HS-5 (cell line): ENCODE results near the gene HSPA9.

Experiments used
- DNase-seq: peaks from one replicate; pipeline ENCODE4 v3.0.0-alpha.2; 2012; ENCODE audit warnings: low read depth

HSPA9 gene

GRCh38 chr5:138595180-138595795 is 20.1 kb upstream of the HSPA9 start:
- DNase-seq: no peak

- DNase-seq: no peak
Measured at GRCh38 chr5:138594305-138595058, 19.3 kb upstream of the HSPA9 start.

- no peak for DNase-seq
Measured at GRCh38 chr5:138588013-138588788, 13.0 kb upstream of the HSPA9 start.

GRCh38 chr5:138585157-138585556 is 10.0 kb upstream of the HSPA9 start:
- DNase-seq: no peak

GRCh38 chr5:138583984-138584637 is 8.9 kb upstream of the HSPA9 start:
- DNase-seq: no peak

- no peak for DNase-seq
Measured at GRCh38 chr5:138582959-138583358, 7.8 kb upstream of the HSPA9 start.

GRCh38 chr5:138580777-138581176 is 5.6 kb upstream of the HSPA9 start:
- no peak for DNase-seq

GRCh38 chr5:138580001-138580400 is 4.8 kb upstream of the HSPA9 start:
- DNase-seq: no peak

GRCh38 chr5:138579517-138579863 is 4.3 kb upstream of the HSPA9 start:
- DNase-seq: no peak

- DNase-seq: no peak
Measured at GRCh38 chr5:138577452-138577851, 2.3 kb upstream of the HSPA9 start.

GRCh38 chr5:138574744-138575193 is 432 bp downstream of the HSPA9 start:
- no peak for DNase-seq

GRCh38 chr5:138573949-138574670 is 1.1 kb downstream of the HSPA9 start:
- DNase-seq: no peak

- DNase-seq: no peak
Measured at GRCh38 chr5:138573223-138573622, 2.0 kb downstream of the HSPA9 start.

GRCh38 chr5:138570871-138571270 is 4.3 kb downstream of the HSPA9 start:
- no peak for DNase-seq

GRCh38 chr5:138569782-138570181 is 5.4 kb downstream of the HSPA9 start:
- DNase-seq: no peak

- no peak for DNase-seq
Measured at GRCh38 chr5:138568061-138568824, 7.0 kb downstream of the HSPA9 start.

- DNase-seq: no peak
Measured at GRCh38 chr5:138566792-138567191, 8.4 kb downstream of the HSPA9 start.

- DNase-seq: no peak
Measured at GRCh38 chr5:138565100-138565821, 9.9 kb downstream of the HSPA9 start.

GRCh38 chr5:138564242-138564641 is 11.0 kb downstream of the HSPA9 start:
- no peak for DNase-seq

- DNase-seq: no peak
Measured at GRCh38 chr5:138563340-138564118, 11.7 kb downstream of the HSPA9 start.
